GM18867 (cell line): Measurements from ENCODE around the gene TMED8.
"Not testable (repeated sequence)": the region's sequence is repeated elsewhere in the genome, so short reads cannot be mapped to it uniquely, and the experiment has no call there.

Experiments
- ATAC-seq: cut with Tn5 transposase; IDR thresholded peaks from one replicate; pipeline ENCODE4 v1.9.1; 2021; ENCODE audit warnings: mild to moderate bottlenecking, moderate library complexity; ENCODE audit not compliant: unreplicated experiment

The TMED8 gene, protein sequence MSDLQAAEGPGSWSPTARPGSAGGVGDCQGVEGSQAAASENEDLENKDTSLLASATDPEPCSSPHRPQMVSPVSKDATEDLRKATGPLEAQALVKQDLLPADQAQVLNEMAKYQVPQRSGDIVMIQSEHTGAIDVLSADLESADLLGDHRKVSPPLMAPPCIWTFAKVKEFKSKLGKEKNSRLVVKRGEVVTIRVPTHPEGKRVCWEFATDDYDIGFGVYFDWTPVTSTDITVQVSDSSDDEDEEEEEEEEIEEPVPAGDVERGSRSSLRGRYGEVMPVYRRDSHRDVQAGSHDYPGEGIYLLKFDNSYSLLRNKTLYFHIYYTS

GRCh38 chr14:77376771-77377501, at the start of gene TMED8, which contains the start of gene SAMD15:
Gene TMED8, minus strand, starts transcription at chr14:77377094. Its CDS starts 41 bp downstream, at chr14:77377053.
Gene SAMD15, plus strand, starts transcription at chr14:77377379. Its CDS starts 40 bp downstream, at chr14:77377419.
- peak; percentile 90 for ATAC-seq

GRCh38 chr14:77426396-77426795, 49.5 kb upstream of the TMED8 start:
- no peak for ATAC-seq

DNA sequence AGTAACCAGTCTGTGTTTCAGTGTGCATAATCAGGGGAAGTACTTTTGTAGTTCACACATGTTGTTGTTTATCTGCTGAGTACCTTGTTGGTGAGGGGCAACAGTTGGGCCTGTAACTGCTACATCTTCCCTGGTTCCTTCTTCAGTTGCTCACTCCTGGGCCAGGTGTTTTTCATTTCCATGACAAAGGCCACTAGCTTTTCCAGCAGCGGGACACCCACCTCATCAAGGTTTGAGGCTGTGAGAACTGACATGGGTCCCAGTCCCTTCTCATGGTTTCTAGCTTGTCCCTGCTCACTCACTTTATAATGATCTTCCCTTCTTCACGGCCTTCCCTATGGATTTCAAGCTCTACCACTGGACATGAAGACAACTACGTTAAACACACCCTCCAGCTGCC, 48.0 kb upstream of the TMED8 start:
- ATAC-seq: no peak

DNA sequence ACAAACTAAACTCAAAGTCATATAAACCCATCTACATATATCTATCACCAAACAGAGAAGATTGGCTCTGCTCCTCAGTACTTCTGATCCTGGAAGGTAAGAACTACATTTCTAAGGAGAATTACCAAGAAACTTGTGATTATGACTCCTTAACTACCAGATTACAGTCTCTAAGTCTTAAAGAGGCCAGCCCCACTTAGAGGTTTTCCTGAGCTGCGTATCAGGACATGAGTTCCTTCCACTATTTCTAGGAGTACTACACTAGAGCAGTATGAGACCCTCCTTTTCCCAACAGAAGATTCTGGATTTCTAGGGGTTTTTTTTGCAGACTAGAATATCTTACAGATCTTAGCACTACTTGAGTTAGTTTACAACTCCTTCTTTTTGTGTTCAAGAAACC, 46.5 kb upstream of the TMED8 start, which contains the start of gene NOXRED1:
Gene NOXRED1 (minus strand): TSS at position 101 of the 400 bp plus-strand sequence. CDS start 634 bp downstream, outside the sequence.
- no peak for ATAC-seq

DNA sequence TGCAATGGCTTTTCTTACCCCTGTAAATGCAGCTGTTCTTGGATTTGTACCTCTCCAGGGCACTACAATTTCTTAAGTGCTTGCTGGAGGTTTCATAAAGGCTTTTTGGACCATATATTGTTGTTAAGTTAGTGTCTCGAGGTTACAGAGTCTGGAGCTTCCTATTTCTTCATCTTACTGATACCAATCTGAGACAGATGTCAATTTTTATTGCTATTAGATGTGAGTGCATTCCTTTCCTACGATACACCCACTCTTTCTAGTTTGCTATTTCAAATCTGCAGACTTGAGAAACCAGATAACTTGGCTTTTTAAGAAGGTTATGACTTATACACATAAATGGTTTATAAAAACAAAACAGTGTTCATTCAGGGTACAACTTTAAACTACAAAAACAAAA, 44.3 kb upstream of the TMED8 start:
- ATAC-seq: no peak

GRCh38 chr14:77416836-77417235, 39.9 kb upstream of the TMED8 start:
- no peak for ATAC-seq

DNA sequence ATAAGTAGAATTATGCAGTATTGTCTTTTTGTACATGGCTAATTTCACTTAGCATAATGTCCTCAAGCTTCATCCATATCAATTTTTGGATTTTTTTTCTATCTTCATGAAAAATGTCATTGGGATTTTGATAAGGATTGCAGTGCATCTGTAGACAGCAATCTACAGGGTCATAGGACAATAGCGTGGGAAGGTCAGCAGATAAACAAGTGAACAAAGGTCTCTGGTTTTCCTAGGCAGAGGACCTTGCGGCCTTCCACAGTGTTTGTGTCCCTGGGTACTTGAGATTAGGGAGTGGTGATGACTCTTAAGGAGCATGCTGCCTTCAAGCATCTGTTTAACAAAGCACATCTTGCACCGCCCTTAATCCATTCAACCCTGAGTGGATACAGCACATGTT, 39.2 kb upstream of the TMED8 start:
- ATAC-seq: not testable (repeated sequence)

DNA sequence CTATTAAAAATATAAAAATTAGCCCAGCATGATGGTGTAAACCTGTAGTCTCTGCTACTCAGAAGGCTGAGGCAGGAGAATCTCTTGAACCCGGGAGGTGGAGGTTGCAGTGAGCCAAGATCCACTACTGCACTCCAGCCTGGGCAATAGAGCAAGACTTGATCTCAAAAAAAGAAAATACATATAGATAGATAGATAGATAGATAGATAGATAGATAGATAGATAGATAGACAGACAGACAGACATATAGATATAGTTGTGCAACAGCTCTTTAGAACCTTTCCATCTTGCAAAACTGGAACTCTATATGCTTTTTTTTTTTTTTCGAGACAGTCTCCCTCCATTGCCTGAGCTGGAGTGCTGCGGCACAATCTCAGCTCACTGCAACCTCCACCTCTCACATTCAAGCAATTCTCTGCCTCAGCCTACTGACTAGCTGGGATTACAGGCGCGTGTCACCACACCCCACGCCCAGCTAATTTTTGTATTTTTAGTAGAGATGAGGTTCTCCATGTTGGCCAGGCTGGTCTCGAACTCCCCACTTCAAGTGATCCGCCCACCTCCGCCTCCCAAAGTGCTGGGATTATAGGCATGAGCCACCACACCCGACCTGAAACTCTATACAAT, 38.6 kb upstream of the TMED8 start:
- ATAC-seq: not testable (repeated sequence)

DNA sequence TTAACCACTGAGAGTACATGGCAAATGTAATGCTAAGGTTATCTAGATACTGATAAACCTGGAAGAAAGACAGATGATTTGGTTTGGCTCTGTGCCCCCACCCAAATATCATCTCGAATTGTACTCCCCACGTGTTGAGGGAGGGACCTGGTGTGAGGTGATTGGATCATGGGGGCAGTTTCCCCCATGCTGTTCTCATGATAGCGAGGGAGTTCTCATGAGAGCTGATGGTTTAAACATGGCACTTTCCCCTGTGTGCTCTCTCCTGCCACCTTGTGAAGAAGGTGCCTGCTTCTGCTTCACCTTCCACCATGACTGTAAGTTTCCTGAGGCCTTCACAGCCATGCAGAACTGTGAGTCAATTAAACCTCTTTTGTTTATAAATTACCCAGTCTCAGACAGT, 32.2 kb upstream of the TMED8 start:
- ATAC-seq: no peak

GRCh38 chr14:77407158-77407557, 30.3 kb upstream of the TMED8 start:
- ATAC-seq: no peak

DNA sequence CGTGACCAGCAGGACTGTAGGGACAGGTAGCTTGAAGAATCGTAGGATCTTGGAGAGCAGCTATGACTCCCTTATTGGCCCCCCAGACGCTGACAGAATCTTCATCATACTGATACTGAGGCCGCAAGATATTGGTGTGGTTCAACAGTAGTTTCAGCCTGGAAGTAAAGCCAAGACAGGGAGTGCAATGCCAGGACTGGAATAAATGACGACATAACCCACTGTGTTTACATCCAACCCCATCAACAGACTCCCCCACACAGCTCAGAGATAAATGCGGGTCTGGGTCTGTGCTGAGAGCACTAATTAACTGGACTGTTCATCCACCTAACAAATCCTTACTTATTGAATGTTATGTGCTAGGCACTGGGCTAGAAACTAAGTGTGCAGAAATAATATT, 29.8 kb upstream of the TMED8 start:
- no peak for ATAC-seq

DNA sequence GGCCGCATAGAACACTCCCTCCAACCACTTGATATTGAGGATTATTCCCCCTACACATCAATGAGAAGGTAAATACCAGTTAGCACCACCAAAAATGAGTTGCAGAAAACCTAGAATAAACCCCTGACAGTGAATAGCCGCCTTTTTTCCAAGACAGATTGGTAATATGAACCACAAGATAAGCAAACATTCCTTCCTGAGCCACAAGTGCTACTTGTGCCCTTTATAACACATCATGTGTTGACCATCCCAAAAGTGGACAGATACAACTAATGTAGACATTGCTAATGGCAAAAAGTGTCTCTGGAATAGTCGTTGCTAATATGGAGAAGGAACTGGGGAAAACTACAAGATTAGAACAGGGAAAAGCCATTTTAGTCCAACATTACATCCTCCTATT, 29.2 kb upstream of the TMED8 start:
- ATAC-seq: no peak

DNA sequence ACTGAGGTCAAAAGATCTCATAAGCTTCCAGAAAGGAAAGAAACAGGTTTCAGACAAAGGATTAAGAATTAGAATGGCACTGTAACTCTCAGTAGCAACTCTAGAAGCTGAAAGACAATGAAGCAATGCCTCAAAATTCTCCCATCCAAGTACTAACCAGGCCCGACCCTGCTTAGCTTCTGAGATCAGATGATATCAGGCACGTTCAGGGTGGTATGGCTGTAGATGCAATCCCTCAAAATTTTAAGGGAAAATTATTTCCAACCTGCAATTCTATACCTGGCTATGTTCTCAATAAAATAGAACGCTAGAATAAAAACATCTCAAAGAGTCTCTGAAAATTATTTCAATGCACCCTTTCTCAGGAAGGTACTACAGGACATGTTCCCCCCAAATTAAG, 26.9 kb upstream of the TMED8 start:
- no peak for ATAC-seq

DNA sequence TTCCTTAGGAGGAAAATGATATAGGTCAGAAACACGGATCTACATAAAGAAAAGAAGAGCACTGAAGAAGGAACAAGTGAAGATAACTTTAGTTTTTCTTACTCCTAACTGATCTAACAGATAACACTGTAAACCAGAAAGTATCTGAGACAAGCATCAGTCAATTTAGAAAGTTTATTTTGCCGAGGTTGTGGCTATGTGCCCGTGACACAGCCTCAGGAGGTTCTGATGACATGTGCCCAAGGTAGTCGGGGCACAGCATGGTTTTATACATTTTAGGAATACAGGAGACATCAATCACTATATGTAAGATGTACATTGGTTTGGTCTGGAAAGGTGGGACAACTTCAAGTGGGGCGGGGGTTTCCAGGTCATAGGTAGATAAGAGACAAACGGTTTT, 23.3 kb upstream of the TMED8 start:
- no peak for ATAC-seq

DNA sequence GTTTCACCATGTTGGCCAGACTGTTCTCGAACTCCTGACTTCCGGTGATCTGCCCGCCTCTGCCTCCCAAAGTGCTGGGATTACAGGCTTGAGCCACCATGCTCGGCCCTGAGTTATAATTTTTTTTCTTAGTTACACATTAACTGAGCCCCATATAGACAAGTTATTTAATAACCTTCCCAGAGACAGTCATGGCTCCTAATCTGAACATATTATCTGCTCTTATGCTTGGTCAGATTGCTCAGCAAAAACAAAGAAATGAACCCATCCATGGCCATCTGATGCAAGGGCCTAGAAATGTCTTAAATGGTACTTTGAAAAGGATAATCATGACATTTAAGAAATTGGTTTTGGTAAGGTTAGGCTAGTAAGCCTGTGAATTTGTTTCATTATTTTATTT, 13.3 kb upstream of the TMED8 start:
- ATAC-seq: no peak

- ATAC-seq: no peak
These were observed 1.8 kb upstream of the TMED8 start for GRCh38 chr14:77378701-77379100.

- ATAC-seq: peak; percentile 2
These were observed 579 bp upstream of the TMED8 start for GRCh38 chr14:77377502-77377844.

GRCh38 chr14:77375973-77376770, 722 bp downstream of the TMED8 start:
- ATAC-seq: peak; percentile 20

DNA sequence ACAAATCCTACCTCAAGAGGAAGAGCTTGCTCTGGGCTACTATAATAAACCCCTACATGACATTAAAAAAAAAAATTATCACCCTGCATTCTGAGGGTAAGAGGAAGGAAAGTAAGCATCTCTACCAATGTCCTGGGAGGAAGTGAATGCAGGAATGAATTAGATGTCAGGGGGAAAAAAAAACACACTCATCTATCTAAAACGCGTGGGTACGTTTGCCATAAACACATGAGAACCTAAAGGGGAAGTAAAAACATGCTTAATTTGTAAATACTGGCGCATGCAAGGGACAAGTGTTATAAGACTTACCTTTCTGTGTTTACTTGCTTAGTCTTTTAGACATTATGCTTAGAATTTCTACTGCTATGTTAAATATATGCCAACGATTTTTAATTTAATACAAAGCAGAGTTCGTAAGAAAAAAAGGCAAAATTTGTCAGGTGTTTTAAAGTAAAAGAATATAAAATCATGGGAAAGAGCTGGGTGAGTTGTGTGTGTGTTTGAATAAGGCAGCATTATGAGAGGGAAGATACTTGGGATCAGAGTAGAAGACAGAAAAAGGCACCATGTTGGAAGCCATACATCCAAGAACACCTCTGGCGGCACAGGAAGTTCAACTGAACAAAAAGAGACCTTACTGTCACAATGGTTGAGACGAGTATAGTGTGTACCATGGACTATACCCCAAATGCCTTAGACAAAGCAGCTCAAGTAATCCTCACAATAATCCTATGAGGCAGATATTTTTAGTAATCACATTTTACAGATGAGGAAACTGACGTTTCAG, 1.5 kb downstream of the TMED8 start:
- ATAC-seq: no peak

GRCh38 chr14:77372304-77372841, 4.5 kb downstream of the TMED8 start:
- peak; percentile 24 for ATAC-seq
